Measurements from ENCODE around the gene CLPTM1L. TPM values are rescaled to one million over a fixed set of nuclear protein-coding genes. Genes with fewer than 3 reads are reported as not detected.
A peak's percentile ranks its signal among the peaks of the same experiment; 100 is the strongest.

Gene CLPTM1L
- total RNA-seq, 1 experiment from 2014 or later, result 146 TPM

DNA sequence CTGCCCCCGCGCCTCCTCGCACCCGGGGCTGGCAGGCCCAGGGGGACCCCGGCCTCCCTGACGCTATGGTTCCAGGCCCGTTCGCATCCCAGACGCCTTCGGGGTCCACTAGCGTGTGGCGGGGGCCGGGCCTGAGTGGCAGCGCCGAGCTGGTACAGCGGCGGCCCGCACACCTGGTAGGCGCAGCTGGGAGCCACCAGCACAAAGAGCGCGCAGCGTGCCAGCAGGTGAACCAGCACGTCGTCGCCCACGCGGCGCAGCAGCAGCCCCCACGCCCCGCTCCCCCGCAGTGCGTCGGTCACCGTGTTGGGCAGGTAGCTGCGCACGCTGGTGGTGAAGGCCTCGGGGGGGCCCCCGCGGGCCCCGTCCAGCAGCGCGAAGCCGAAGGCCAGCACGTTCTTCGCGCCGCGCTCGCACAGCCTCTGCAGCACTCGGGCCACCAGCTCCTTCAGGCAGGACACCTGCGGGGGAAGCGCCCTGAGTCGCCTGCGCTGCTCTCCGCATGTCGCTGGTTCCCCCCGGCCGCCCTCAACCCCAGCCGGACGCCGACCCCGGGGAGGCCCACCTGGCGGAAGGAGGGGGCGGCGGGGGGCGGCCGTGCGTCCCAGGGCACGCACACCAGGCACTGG is 50.6 kb downstream of the CLPTM1L start:
- BruUV-seq (replicated peaks), result no TSS peak
- POLR2A ChIA-PET (ENCODE audit: low non-redundant PET), result no interaction called here
- CTCF ChIA-PET, result no interaction called here
- Histone ChIP-seq H3K27ac (ENCODE audit: low read depth, low read length, poor library complexity, severe bottlenecking) (no peak overlapping the region), H3K9me3 (ENCODE audit: low read depth, low read length, poor library complexity, severe bottlenecking) (no peaks in the 10 kb centered on the region), H3K36me3 (ENCODE audit: insufficient read depth, low read length, poor library complexity, severe bottlenecking) (no peaks in the 10 kb centered on the region), H3K4me1 (ENCODE audit: insufficient read depth, low read length, poor library complexity, severe bottlenecking) (peaks cover 5% of the 10 kb centered on the region), H3K27me3 (replicated peaks; ENCODE audit: insufficient read depth, low read depth, low read length, poor library complexity) (no peaks in the 10 kb centered on the region), H3K4me3 (ENCODE audit: low read depth, low read length, poor library complexity, severe bottlenecking) (peak overlapping the region; percentile 50)
- TF ChIP-seq, protein P1, sequence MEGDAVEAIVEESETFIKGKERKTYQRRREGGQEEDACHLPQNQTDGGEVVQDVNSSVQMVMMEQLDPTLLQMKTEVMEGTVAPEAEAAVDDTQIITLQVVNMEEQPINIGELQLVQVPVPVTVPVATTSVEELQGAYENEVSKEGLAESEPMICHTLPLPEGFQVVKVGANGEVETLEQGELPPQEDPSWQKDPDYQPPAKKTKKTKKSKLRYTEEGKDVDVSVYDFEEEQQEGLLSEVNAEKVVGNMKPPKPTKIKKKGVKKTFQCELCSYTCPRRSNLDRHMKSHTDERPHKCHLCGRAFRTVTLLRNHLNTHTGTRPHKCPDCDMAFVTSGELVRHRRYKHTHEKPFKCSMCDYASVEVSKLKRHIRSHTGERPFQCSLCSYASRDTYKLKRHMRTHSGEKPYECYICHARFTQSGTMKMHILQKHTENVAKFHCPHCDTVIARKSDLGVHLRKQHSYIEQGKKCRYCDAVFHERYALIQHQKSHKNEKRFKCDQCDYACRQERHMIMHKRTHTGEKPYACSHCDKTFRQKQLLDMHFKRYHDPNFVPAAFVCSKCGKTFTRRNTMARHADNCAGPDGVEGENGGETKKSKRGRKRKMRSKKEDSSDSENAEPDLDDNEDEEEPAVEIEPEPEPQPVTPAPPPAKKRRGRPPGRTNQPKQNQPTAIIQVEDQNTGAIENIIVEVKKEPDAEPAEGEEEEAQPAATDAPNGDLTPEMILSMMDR (conservative IDR thresholded peaks at IDR 0.05; ENCODE audit: low read depth, low read length), result no peak
- no peak for TF ChIP-seq EZH2 (IDR thresholded peaks at IDR 0.05; ENCODE audit: borderline replicate concordance, low read depth, low read length, poor library complexity, severe bottlenecking)
- intact Hi-C loops (cut with micrococcal nuclease; ENCODE audit: unreplicated experiment), result no loop called here
- no peak for DNase-seq (ENCODE audit: low spot score)

DNA sequence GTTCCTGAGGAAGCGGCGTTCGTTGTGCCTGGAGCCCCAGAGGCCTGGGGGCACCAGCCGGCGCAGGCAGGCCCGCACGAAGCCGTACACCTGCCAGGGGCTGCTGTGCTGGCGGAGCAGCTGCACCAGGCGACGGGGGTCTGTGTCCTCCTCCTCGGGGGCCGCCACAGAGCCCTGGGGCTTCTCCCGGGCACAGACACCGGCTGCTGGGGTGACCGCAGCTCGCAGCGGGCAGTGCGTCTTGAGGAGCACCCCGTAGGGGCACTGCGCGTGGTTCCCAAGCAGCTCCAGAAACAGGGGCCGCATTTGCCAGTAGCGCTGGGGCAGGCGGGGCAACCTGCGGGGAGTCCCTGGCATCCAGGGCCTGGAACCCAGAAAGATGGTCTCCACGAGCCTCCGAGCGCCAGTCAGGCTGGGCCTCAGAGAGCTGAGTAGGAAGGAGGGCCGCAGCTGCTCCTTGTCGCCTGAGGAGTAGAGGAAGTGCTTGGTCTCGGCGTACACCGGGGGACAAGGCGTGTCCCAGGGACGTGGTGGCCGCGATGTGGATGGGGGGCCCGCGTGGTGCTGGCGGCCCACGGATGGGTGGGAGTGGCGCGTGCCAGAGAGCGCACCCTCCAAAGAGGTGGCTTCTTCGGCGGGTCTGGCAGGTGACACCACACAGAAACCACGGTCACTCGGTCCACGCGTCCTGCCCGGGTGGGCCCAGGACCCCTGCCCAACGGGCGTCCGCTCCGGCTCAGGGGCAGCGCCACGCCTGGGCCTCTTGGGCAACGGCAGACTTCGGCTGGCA is 51.3 kb downstream of the CLPTM1L start:
- intact Hi-C loops (cut with micrococcal nuclease; ENCODE audit: unreplicated experiment), result no loop called here
- no peak for DNase-seq (ENCODE audit: low spot score)
- POLR2A ChIA-PET (ENCODE audit: low non-redundant PET), result no interaction called here
- H3K4me3 ChIP-seq (ENCODE audit: low read depth, low read length, poor library complexity, severe bottlenecking), result no peak overlapping the region
- BruUV-seq (replicated peaks), result no TSS peak
- CTCF ChIA-PET, result no interaction called here
- H3K27ac ChIP-seq (ENCODE audit: low read depth, low read length, poor library complexity, severe bottlenecking), result no peak overlapping the region
- no peaks in the 10 kb centered on the region for H3K36me3 ChIP-seq (ENCODE audit: insufficient read depth, low read length, poor library complexity, severe bottlenecking)
- H3K27me3 ChIP-seq (replicated peaks; ENCODE audit: insufficient read depth, low read depth, low read length, poor library complexity), result no peaks in the 10 kb centered on the region
- TF ChIP-seq, protein P1 (conservative IDR thresholded peaks at IDR 0.05; ENCODE audit: low read depth, low read length), result no peak
- TF ChIP-seq EZH2 (IDR thresholded peaks at IDR 0.05; ENCODE audit: borderline replicate concordance, low read depth, low read length, poor library complexity, severe bottlenecking), result no peak
- no peaks in the 10 kb centered on the region for H3K9me3 ChIP-seq (ENCODE audit: low read depth, low read length, poor library complexity, severe bottlenecking)
- H3K4me1 ChIP-seq (ENCODE audit: insufficient read depth, low read length, poor library complexity, severe bottlenecking), result peaks cover 5% of the 10 kb centered on the region

DNA sequence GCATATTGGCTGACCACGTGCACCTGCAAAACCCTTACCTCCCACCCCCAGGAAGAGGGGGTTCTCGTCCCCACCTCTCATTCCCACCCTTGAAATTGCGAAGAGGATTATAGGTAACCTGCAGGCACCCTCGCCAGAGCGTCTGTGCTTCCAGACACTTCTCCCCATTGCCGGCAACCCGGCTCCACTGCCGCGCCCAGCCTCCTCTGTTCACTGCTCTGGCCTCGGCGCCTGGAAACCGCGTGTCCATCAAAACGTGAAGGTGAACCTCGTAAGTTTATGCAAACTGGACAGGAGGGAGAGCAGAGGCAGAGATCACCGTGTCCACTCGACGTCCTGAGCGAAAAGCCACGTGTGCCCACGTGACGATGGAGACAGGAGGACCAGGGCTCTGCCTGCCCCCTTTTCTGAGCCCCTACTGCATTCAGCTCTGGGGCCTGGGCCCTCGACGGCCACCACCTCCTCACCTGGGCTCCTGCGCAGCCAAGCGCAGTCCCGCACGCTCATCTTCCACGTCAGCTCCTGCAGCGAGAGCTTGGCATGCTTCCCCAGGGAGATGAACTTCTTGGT is 52.0 kb downstream of the CLPTM1L start:
- no peaks in the 10 kb centered on the region for H3K36me3 ChIP-seq (ENCODE audit: insufficient read depth, low read length, poor library complexity, severe bottlenecking)
- ChIA-PET CTCF (no interaction called here), POLR2A (ENCODE audit: low non-redundant PET) (no interaction called here)
- no TSS peak for BruUV-seq (replicated peaks)
- no peaks in the 10 kb centered on the region for H3K9me3 ChIP-seq (ENCODE audit: low read depth, low read length, poor library complexity, severe bottlenecking)
- TF ChIP-seq EZH2 (IDR thresholded peaks at IDR 0.05; ENCODE audit: borderline replicate concordance, low read depth, low read length, poor library complexity, severe bottlenecking), result no peak
- peaks cover 5% of the 10 kb centered on the region for H3K4me1 ChIP-seq (ENCODE audit: insufficient read depth, low read length, poor library complexity, severe bottlenecking)
- no peak overlapping the region for H3K4me3 ChIP-seq (ENCODE audit: low read depth, low read length, poor library complexity, severe bottlenecking)
- no peak overlapping the region for H3K27ac ChIP-seq (ENCODE audit: low read depth, low read length, poor library complexity, severe bottlenecking)
- DNase-seq (ENCODE audit: low spot score), result no peak
- intact Hi-C loops (cut with micrococcal nuclease; ENCODE audit: unreplicated experiment), result no loop called here
- no peaks in the 10 kb centered on the region for H3K27me3 ChIP-seq (replicated peaks; ENCODE audit: insufficient read depth, low read depth, low read length, poor library complexity)

Measured in A673 (cell line).